HG03457 (cell line): Measurements from ENCODE around the gene NGEF.
"Not testable (repeated sequence)": the region's sequence is repeated elsewhere in the genome, so short reads cannot be mapped to it uniquely, and the experiment has no call there.

Experiments used
- ATAC-seq: cut with Tn5 transposase; IDR thresholded peaks from one replicate; pipeline ENCODE4 v1.9.1; 2021; ENCODE audit warnings: moderate number of reproducible peaks; ENCODE audit not compliant: unreplicated experiment

The NGEF gene

GRCh38 chr2:233023761-233024410 is 10.8 kb upstream of the NGEF start:
- no peak for ATAC-seq

- ATAC-seq, result no peak
Measured at GRCh38 chr2:233023007-233023760, 10.1 kb upstream of the NGEF start.

GRCh38 chr2:233022561-233022960 is 9.5 kb upstream of the NGEF start:
- ATAC-seq, result no peak

DNA sequence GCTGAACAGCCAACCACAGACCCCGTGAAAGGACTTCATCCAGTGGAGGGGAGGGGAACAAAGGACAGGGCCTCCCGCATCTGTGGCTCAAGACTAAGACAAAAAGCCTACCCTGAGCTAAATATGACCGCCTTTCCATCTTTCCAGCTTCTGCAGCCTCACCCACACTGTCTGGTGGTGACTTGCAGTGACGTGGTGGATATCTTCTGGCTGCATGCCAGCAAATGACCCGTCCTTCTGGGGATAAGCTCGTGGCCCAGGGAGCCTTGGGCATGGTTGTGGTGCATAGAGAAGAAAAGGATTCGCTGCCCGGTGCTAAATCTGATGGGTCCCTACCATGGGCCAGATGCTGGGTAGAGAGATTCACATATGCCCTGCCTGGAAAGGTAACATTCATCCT is 8.7 kb upstream of the NGEF start:
- ATAC-seq, result no peak

DNA sequence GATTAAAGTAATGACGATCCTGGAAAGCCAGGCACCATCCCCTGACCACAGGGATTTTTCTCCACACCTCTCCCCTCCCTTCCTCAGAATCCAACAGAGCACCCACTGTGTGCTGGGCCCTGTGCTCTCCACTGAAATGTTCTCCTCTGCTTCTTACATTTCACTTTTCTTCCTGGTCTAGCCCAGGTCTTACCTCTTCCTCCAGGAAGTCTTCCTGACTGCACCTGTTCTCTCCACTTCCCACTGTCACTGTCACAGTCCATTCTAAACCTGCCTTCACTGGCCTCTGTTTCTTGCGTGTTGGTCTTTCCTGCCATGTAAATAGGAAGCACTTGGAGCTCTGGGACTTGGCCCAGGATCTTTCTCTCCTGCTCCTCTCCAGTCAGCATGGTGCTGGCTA is 7.4 kb upstream of the NGEF start:
- no peak for ATAC-seq

- not testable (repeated sequence) for ATAC-seq
Measured at GRCh38 chr2:233019610-233020009, 6.6 kb upstream of the NGEF start.

DNA sequence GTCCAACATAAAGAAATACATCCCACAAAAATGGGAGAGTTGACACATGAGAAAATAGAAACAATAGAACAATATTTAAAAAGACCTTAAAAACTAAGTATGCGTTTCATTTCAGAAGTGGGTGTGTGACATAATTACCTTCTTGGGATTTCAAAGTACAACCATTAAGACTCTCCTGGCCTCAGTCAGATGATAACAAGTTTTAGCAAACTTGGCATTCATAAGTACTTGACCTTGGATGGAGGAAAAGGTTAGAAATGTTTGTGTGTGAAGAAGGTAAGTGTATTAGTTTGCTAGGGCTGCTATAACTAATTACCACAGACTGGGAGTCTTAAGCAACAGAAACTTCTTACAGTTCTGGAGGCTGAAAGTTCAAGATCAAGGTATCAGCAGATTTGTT is 4.9 kb upstream of the NGEF start:
- no peak for ATAC-seq

DNA sequence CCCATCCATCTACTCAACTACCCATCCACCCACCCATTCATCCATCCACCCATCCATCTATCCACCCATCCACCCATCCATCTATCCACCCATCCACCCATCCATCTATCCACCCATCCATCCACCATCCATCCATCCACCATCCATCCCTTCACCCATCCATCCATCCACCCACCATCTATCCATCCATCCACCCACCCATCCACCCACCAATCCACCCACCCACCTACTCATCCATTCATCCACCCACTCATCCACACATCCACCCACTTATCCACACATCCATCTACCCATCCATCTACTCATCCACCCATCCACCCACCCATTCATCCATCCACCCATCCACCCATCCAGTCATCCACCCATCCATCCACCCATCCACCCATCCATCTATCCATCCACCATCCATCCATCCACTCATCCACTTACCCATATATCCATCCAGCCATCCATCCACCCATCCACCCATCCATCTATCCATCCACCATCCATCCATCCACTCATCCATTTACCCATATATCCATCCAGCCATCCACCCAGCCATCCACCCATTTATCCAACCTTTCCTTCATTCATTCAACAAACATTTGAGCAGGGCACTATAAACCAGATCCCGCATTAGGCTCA is 2.1 kb upstream of the NGEF start:
- ATAC-seq, result no peak

- no peak for ATAC-seq
Measured at GRCh38 chr2:233013650-233014049, 594 bp upstream of the NGEF start.

DNA sequence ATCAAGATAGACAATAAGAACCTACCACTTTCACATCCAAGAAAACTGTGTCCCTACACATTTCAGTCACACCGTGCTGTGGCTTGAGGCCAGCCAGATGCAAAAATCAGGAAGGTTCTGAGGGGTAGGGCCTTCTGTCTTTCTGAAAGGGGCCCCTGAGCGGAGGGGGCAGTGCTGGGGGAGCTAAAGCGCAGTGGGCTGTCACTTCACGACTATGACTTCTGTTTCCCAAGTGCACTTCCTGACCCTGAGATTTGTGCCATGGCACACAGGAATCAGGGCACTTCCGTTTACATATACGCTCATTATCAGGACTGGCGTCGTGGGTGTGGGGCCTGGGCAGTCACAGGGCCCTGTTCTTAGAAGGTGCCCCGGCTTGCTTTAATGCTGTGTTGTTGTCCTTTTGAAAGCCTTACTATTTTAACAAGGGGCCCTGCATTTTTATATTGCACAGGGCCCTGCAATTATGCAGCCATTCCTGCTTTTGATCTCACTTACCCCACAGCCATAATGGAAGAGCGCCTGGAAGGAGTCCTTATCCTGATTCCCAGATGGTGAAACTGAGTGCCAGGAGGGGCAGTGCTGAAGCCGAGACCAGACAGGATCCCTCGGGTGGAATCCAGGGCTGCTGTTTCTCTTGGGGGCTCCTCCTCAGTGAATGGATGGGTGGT is 620 bp downstream of the NGEF start:
- no peak for ATAC-seq

- ATAC-seq, result no peak
Measured at GRCh38 chr2:233011702-233012131, 1.3 kb downstream of the NGEF start.

- no peak for ATAC-seq
Measured at GRCh38 chr2:233011268-233011650, 1.8 kb downstream of the NGEF start.

DNA sequence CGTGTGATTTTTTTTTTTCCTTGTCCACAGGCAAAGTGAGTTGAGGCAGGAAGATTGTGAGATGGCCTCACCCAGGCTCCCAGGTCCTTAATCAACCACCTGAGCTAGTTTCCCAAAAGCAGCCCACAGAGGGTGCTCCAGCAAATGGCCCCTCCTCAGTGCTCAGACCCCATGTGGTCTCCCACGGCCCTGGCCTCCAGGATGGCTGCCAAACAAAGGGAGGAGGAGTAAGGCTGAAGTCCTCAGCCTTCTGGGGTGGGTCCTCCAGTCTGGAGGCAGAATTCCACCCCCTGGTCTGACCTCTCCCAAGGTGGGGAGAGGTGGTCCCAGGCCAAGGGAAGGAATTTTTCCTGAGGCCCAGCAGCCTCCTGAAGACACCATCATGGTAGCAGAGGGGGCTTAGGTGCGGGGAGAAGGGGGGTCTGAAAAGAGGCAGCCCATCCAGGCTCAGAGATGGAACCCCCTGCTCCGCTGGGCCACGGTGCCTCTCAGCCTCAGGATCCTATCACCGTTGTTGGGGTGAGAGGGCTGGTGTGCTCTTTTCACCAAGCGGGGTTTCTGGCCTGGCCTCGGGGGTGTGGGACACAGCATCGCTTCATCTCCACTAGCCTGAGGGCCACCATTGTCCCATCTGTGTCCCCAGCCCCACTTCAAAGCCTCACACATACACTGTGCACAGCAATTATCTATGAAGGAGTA is 2.3 kb downstream of the NGEF start:
- no peak for ATAC-seq

GRCh38 chr2:233009661-233010060 is 3.4 kb downstream of the NGEF start:
- ATAC-seq, result no peak

DNA sequence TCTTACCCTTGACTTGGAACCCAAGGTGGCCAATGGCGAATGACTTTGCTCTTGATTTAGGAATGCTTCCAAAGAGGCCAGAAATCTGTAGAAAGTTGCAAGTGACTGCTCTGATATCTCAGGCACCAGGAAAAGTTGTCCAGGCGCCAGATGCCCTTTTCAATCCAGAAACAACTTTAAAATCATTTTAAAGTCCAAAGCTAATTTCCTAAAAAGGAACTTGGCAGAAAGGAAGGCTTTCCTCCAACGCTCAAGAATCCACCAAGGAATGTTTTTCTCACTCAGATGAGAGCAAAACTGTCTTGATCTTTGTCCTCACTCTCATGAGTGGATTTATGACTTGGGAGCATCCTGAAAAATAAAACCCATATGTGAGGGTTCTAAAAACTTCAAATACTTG is 5.3 kb downstream of the NGEF start:
- ATAC-seq, result no peak

- ATAC-seq, result no peak
Measured at GRCh38 chr2:233007270-233007669, 5.8 kb downstream of the NGEF start.

GRCh38 chr2:233006648-233007047 is 6.4 kb downstream of the NGEF start:
- no peak for ATAC-seq

DNA sequence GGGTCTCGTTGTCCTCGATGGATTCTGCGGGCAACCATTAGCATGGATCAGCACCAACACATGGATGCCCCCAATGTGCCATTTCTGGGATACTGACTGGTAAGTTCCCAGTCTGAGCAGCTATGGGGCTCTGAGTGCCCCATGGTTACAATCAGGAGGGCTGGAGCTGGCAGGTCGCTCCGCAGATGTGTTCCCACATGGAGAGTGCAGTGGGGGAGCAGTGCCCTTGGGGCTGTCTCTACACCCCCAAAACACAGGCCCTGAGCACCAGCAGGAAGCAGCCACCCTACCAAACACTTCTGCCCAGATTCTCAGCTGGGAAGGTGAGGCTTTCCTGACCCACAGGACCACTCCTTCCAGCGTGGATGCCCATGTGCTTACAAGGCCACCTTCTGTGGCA is 8.0 kb downstream of the NGEF start:
- ATAC-seq, result no peak

DNA sequence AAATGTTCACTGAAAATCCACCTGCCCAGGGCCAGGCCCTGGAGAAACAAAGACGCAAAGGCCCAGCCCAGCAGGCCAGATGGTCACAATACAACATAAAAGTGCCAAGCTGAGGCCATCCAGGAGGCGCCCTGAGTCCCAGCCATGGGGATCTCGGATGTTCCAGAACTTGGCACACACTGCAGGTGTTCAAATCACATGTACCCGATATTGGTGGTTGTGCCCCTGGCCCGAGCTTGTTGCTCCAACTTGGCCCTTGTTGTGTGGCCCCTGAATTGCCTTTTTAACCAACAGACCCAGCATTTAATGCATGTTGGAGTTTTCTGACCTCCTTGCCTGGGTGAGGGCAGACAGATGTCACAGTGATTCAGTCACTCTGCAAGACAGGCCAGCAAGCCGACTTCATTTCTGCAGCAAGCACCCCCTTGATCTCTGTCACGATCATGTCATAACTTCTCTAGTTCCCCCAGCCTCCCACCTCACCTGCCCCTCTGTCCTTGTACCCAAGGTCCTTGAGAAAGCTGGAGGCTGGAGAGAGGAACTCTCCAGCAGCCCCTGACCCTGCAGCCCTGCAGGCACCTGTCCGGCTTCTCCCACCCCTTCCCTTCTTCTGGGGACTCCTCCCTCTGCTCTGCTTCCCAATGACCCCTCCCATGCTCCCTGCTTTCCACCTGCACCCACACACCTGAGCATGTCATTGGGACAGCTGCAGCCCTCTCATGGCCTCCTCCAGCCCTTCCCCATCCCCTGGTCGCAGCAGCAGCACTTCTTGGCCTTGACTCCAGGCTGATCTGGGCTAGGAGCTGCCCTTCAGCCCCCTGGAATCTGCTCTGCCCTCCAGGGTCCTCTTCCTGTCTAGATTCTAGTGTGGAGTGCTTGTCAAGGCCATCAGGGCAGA is 9.1 kb downstream of the NGEF start:
- no peak for ATAC-seq
